ENCODE results near the gene SIGMAR1.

GRCh38 chr9:34633166-34633565, 4.4 kb downstream of the SIGMAR1 start:
- TF ChIP-seq MAX (IDR thresholded peaks at IDR 0.05) (no peak), YY1 (IDR thresholded peaks at IDR 0.05; ENCODE audit: low read depth) (no peak), TCF12 (IDR thresholded peaks at IDR 0.05; ENCODE audit: low read depth) (no peak), EP300 (IDR thresholded peaks at IDR 0.05; ENCODE audit: borderline replicate concordance) (no peak), CREB1 (IDR thresholded peaks at IDR 0.05; ENCODE audit: low read depth) (no peak), REST (IDR thresholded peaks at IDR 0.05; ENCODE audit: low read depth) (no peak), FOXM1 (IDR thresholded peaks at IDR 0.05; ENCODE audit: borderline replicate concordance, low read depth) (no peak), CEBPB (IDR thresholded peaks at IDR 0.05) (no peak), ZBTB7A (IDR thresholded peaks at IDR 0.05; ENCODE audit: low read depth) (no peak), USF1 (IDR thresholded peaks at IDR 0.05) (no peak), TAF1 (IDR thresholded peaks at IDR 0.05; ENCODE audit: low read depth) (no peak), EGR1 (IDR thresholded peaks at IDR 0.05) (no peak), RAD21 (IDR thresholded peaks at IDR 0.05; ENCODE audit: low read depth) (no peak), TEAD4 (IDR thresholded peaks at IDR 0.05) (no peak)
